HEK293 (cell line): Measurements from ENCODE around the gene DENR.

Source experiments
- CTCF ChIA-PET: fragments of 350-600 bp; formaldehyde crosslinking; extraction: SDS; loops from one replicate; lab custom pipeline; 2021; ENCODE audit warnings: antibody characterized with exemption; lab: Yijun Ruan, JAX
- POLR2A ChIA-PET: fragments of 300-600 bp; formaldehyde crosslinking; extraction: SDS; loops from one replicate; lab custom pipeline; 2020; ENCODE audit warnings: antibody characterized with exemption, inconsistent platforms; lab: Yijun Ruan, JAX
- H3K27ac ChIP-seq: fragments of 200-500 bp; sonication (Bioruptor generic); 2 replicates; pipeline ENCODE4 v1.5.1; 2014; ENCODE audit warnings: low read depth, low read length, control low read depth, inconsistent platforms; ENCODE audit errors: extremely low read depth
- H3K36me3 ChIP-seq, 2 experiments: fragments of 200-500 bp in 1 of 2; sonication (Bioruptor generic) in 1 of 2; 1 replicate in 1 of 2; 2 replicates in 1 of 2; pipeline ENCODE4 v1.5.1; 2014 to 2017; ENCODE audit warnings: inconsistent platforms in 2 of 2, low read length in 2 of 2; ENCODE audit not compliant: control insufficient read depth in 2 of 2, insufficient read depth in 1 of 2
- H3K4me1 ChIP-seq: fragments of 200-500 bp; sonication (Bioruptor generic); 2 replicates; pipeline ENCODE4 v1.5.1; 2014; ENCODE audit warnings: mild to moderate bottlenecking, low read length, inconsistent platforms; ENCODE audit not compliant: control insufficient read depth, insufficient read depth
- H3K4me3 ChIP-seq: 2 replicates; pipeline ENCODE4 v1.5.1; 2011; ENCODE audit warnings: low read depth, mild to moderate bottlenecking, control low read depth, low read length, moderate library complexity
- H3K9me3 ChIP-seq: fragments of 200-500 bp; sonication (Bioruptor generic); 2 replicates; pipeline ENCODE4 v1.5.1; 2014; ENCODE audit warnings: low read depth, low read length, inconsistent platforms; ENCODE audit not compliant: control insufficient read depth, insufficient read depth
- ZNF133 ChIP-seq: fragments of 450-650 bp; formaldehyde crosslinking; IDR thresholded peaks from 2 replicates; pipeline ENCODE4 v1.5.1; 2016; ENCODE audit warnings: missing biosample characterization, missing genetic modification characterization
- ZNF239 ChIP-seq: fragments of 450-650 bp; formaldehyde crosslinking; IDR thresholded peaks from 2 replicates; pipeline ENCODE4 v1.5.1; 2016; ENCODE audit warnings: missing biosample characterization, missing genetic modification characterization
- ZNF423 ChIP-seq: fragments of 450-650 bp; formaldehyde crosslinking; IDR thresholded peaks from 2 replicates; pipeline ENCODE4 v1.5.1; 2016; ENCODE audit warnings: missing biosample characterization, missing genetic modification characterization
- ZNF571 ChIP-seq: fragments of 450-650 bp; formaldehyde crosslinking; IDR thresholded peaks from 2 replicates; pipeline ENCODE4 v1.5.0; 2017; ENCODE audit warnings: missing biosample characterization, missing genetic modification characterization
- ZNF785 ChIP-seq: fragments of 450-650 bp; formaldehyde crosslinking; IDR thresholded peaks from 2 replicates; pipeline ENCODE4 v1.5.1; 2016; ENCODE audit warnings: missing biosample characterization, missing genetic modification characterization
- ZNF791 ChIP-seq: fragments of 450-650 bp; formaldehyde crosslinking; IDR thresholded peaks from 2 replicates; pipeline ENCODE4 v1.5.1; 2016; ENCODE audit warnings: missing biosample characterization, missing genetic modification characterization
- TF ChIP-seq, protein P1 (sequence below): fragments of 450-650 bp; formaldehyde crosslinking; IDR thresholded peaks from 2 replicates; pipeline ENCODE4 v1.5.1; 2016; ENCODE audit warnings: missing biosample characterization, missing genetic modification characterization
- TF ChIP-seq, protein P2 (sequence below): fragments of 450-650 bp; formaldehyde crosslinking; IDR thresholded peaks from 2 replicates; pipeline ENCODE4 v1.5.1; 2016; ENCODE audit warnings: missing biosample characterization, missing genetic modification characterization
- TF ChIP-seq, protein P3 (sequence below): fragments of 450-650 bp; formaldehyde crosslinking; IDR thresholded peaks from 2 replicates; pipeline ENCODE4 v1.5.1; 2017; ENCODE audit warnings: missing biosample characterization, missing genetic modification characterization
- TF ChIP-seq, protein P4 (sequence below): fragments of 450-650 bp; formaldehyde crosslinking; IDR thresholded peaks from 2 replicates; pipeline ENCODE4 v1.5.1; 2016; ENCODE audit warnings: missing biosample characterization, missing genetic modification characterization
- TF ChIP-seq, protein P5 (sequence below): fragments of 450-650 bp; formaldehyde crosslinking; conservative IDR thresholded peaks from 2 replicates; pipeline ENCODE4 v1.5.1; 2016; ENCODE audit warnings: low read depth, missing biosample characterization, missing genetic modification characterization

The DENR gene

DNA sequence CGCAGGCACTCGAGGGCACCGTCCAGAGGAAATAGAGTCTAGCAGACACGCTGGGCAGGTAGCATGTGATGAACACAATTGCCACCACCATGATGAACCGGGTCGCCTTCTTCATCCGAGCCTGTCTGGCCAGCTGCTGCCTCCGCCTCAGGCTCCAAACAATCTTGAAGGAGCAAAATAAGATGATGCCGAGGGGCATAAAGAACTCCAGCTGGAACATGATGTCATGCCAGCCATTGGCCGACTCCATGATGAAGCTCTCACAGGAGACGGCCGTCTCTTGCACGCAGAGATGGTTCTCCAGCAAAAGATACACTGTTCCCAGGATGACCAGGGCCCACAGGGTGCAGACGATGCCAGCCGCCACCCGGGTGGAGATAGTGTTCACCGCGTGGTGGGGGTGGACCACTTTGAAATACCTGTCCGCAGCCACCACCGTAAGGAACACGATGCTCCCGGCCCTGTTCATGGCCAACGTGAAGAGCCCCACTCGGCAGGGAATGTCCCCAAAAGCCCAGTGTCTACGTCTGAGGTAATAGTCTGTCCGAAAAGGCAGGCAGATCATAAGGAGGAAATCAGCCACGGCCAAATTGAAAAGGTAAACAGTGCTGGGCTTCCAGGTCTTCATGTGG, 22.9 kb upstream of the DENR start:
- H3K36me3 ChIP-seq, result no peaks in the 10 kb centered on the region
- no peak overlapping the region for H3K4me3 ChIP-seq
- ChIA-PET CTCF (interaction anchor here (0.6 kb wide), 1 partner anchor 66 kb away, joined by 4 read pairs; no protein-coding TSS in a partner anchor), POLR2A (no interaction called here)
- TF ChIP-seq, protein P1, sequence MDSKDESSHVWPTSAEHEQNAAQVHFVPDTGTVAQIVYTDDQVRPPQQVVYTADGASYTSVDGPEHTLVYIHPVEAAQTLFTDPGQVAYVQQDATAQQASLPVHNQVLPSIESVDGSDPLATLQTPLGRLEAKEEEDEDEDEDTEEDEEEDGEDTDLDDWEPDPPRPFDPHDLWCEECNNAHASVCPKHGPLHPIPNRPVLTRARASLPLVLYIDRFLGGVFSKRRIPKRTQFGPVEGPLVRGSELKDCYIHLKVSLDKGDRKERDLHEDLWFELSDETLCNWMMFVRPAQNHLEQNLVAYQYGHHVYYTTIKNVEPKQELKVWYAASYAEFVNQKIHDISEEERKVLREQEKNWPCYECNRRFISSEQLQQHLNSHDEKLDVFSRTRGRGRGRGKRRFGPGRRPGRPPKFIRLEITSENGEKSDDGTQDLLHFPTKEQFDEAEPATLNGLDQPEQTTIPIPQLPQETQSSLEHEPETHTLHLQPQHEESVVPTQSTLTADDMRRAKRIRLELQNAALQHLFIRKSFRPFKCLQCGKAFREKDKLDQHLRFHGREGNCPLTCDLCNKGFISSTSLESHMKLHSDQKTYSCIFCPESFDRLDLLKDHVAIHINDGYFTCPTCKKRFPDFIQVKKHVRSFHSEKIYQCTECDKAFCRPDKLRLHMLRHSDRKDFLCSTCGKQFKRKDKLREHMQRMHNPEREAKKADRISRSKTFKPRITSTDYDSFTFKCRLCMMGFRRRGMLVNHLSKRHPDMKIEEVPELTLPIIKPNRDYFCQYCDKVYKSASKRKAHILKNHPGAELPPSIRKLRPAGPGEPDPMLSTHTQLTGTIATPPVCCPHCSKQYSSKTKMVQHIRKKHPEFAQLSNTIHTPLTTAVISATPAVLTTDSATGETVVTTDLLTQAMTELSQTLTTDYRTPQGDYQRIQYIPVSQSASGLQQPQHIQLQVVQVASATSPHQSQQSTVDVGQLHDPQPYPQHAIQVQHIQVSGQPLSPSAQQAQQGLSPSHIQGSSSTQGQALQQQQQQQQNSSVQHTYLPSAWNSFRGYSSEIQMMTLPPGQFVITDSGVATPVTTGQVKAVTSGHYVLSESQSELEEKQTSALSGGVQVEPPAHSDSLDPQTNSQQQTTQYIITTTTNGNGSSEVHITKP (tag by site-specific recombination), result no peak
- TF ChIP-seq ZNF785 (tag by site-specific recombination), result no peak
- TF ChIP-seq, protein P2, sequence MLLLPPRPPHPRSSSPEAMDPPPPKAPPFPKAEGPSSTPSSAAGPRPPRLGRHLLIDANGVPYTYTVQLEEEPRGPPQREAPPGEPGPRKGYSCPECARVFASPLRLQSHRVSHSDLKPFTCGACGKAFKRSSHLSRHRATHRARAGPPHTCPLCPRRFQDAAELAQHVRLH (tag by site-specific recombination), result no peak
- no peaks in the 10 kb centered on the region for H3K4me1 ChIP-seq
- H3K27ac ChIP-seq, result no peak overlapping the region
- no peaks in the 10 kb centered on the region for H3K9me3 ChIP-seq

DNA sequence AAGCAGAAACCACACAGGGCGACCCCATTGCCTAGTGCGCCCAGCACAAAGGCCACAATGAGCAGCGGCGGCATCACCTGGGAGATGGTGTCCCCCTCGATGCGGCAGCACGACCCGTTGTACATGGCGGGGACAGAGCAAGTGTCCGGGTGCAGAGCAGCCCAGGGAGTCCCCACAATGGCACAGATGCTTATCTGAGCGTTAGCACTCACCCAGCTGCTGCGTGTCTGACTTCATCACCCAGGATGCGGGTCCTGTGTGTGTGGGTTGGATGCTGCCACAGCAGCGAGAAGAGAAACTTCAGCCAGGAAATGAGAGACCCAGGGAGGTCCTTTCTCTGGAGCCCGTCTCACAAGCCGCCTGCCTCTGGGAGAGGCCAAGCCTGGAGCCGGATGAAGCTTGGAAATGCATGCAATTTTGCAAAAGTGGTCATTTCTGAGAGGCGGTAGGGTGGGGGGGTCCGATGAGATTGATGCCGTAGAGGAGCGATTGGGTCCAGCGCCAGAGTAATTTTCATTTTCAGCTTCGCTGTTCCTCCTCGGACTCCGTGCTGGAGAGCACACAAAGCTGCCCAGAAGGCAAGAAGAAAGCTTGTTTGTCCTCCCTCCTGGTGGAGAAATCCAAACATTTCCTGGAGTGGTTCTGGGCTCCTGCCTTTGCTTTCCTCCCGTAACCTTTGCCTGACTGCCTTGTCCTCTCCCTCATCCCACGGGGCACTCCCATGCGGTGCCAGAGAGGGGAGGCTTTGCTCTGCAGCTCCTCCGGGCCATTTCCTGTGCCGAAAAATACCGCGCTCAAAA, 22.2 kb upstream of the DENR start, which contains the start of gene HCAR1:
HCAR1 (minus strand) TSS at position 630 of the 800 bp plus-strand sequence; CDS start at position 125, 505 bp downstream.
- Histone ChIP-seq H3K36me3 (no peaks in the 10 kb centered on the region), H3K4me1 (no peaks in the 10 kb centered on the region), H3K4me3 (no peak within 1 kb of the TSS), H3K27ac (no peak within 1 kb of the TSS), H3K9me3 (no peaks in the 10 kb centered on the region)
- CTCF ChIA-PET, result interaction anchor here (0.6 kb wide), 2 partner anchors 67 to 394 kb away, joined by 4 to 5 read pairs; no protein-coding TSS in a partner anchor
- TF ChIP-seq, protein P3, sequence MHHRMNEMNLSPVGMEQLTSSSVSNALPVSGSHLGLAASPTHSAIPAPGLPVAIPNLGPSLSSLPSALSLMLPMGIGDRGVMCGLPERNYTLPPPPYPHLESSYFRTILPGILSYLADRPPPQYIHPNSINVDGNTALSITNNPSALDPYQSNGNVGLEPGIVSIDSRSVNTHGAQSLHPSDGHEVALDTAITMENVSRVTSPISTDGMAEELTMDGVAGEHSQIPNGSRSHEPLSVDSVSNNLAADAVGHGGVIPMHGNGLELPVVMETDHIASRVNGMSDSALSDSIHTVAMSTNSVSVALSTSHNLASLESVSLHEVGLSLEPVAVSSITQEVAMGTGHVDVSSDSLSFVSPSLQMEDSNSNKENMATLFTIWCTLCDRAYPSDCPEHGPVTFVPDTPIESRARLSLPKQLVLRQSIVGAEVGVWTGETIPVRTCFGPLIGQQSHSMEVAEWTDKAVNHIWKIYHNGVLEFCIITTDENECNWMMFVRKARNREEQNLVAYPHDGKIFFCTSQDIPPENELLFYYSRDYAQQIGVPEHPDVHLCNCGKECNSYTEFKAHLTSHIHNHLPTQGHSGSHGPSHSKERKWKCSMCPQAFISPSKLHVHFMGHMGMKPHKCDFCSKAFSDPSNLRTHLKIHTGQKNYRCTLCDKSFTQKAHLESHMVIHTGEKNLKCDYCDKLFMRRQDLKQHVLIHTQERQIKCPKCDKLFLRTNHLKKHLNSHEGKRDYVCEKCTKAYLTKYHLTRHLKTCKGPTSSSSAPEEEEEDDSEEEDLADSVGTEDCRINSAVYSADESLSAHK, result no peak
- no peak for TF ChIP-seq ZNF133
- TF ChIP-seq, protein P4, sequence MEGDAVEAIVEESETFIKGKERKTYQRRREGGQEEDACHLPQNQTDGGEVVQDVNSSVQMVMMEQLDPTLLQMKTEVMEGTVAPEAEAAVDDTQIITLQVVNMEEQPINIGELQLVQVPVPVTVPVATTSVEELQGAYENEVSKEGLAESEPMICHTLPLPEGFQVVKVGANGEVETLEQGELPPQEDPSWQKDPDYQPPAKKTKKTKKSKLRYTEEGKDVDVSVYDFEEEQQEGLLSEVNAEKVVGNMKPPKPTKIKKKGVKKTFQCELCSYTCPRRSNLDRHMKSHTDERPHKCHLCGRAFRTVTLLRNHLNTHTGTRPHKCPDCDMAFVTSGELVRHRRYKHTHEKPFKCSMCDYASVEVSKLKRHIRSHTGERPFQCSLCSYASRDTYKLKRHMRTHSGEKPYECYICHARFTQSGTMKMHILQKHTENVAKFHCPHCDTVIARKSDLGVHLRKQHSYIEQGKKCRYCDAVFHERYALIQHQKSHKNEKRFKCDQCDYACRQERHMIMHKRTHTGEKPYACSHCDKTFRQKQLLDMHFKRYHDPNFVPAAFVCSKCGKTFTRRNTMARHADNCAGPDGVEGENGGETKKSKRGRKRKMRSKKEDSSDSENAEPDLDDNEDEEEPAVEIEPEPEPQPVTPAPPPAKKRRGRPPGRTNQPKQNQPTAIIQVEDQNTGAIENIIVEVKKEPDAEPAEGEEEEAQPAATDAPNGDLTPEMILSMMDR (tag by site-specific recombination), result no peak
- no peak for TF ChIP-seq ZNF791 (tag by site-specific recombination)
- no peak for TF ChIP-seq ZNF423 (tag by site-specific recombination)
- no peak for TF ChIP-seq ZNF571 (tag by site-specific recombination)
- TF ChIP-seq, protein P5, sequence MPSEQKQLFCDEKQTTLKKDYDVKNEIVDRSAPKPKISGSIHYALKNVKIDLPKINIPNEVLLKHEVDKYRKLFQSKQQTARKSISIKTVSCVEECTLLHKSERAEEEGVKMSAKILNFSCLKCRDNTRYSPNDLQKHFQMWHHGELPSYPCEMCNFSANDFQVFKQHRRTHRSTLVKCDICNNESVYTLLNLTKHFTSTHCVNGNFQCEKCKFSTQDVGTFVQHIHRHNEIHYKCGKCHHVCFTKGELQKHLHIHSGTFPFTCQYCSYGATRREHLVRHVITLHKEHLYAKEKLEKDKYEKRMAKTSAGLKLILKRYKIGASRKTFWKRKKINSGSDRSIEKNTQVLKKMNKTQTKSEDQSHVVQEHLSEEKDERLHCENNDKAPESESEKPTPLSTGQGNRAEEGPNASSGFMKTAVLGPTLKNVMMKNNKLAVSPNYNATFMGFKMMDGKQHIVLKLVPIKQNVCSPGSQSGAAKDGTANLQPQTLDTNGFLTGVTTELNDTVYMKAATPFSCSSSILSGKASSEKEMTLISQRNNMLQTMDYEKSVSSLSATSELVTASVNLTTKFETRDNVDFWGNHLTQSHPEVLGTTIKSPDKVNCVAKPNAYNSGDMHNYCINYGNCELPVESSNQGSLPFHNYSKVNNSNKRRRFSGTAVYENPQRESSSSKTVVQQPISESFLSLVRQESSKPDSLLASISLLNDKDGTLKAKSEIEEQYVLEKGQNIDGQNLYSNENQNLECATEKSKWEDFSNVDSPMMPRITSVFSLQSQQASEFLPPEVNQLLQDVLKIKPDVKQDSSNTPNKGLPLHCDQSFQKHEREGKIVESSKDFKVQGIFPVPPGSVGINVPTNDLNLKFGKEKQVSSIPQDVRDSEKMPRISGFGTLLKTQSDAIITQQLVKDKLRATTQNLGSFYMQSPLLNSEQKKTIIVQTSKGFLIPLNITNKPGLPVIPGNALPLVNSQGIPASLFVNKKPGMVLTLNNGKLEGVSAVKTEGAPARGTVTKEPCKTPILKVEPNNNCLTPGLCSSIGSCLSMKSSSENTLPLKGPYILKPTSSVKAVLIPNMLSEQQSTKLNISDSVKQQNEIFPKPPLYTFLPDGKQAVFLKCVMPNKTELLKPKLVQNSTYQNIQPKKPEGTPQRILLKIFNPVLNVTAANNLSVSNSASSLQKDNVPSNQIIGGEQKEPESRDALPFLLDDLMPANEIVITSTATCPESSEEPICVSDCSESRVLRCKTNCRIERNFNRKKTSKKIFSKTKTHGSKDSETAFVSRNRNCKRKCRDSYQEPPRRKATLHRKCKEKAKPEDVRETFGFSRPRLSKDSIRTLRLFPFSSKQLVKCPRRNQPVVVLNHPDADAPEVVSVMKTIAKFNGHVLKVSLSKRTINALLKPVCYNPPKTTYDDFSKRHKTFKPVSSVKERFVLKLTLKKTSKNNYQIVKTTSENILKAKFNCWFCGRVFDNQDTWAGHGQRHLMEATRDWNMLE (tag by site-specific recombination), result no peak
- no peak for TF ChIP-seq ZNF239 (tag by site-specific recombination)
- POLR2A ChIA-PET, result no interaction called here
